HL-60 (cell line): Measurements from ENCODE around the gene EPHA2.

Source experiments
- DNase-seq, 2 experiments: peaks; one replicate each; pipeline ENCODE4 v3.0.0-alpha.2; 2010 to 2020; ENCODE audit warnings: low read depth in 1 of 2, low spot score in 1 of 2
- H3K27ac ChIP-seq: fragments of 250-450 bp; sonication (Bioruptor Pico); replicated peaks from 2 replicates; pipeline ENCODE4 v1.5.1; 2020; ENCODE audit warnings: mild to moderate bottlenecking, moderate library complexity
- H3K27me3 ChIP-seq: fragments of 250-450 bp; sonication (Bioruptor Pico); 2 replicates; pipeline ENCODE4 v1.5.1; 2021; ENCODE audit warnings: mild to moderate bottlenecking, moderate library complexity; ENCODE audit not compliant: insufficient read depth, poor library complexity, severe bottlenecking
- H3K4me3 ChIP-seq: replicated peaks from 2 replicates; pipeline ENCODE4 v1.5.1; 2011; ENCODE audit warnings: mild to moderate bottlenecking, control low read depth, low read length; ENCODE audit not compliant: insufficient read depth
- CTCF ChIP-seq: IDR thresholded peaks from one replicate; pipeline ENCODE4 v1.5.1; 2011; ENCODE audit warnings: low read length, control low read depth, inconsistent platforms; ENCODE audit not compliant: insufficient read depth
- GABPA ChIP-seq: IDR thresholded peaks from 2 replicates; pipeline ENCODE4 v1.6.1; 2012; ENCODE audit warnings: low read depth
- POLR2AphosphoS5 ChIP-seq: IDR thresholded peaks from 2 replicates; pipeline ENCODE4 v1.6.1; 2012; ENCODE audit warnings: low read depth
- SPI1 ChIP-seq: IDR thresholded peaks from 2 replicates; pipeline ENCODE4 v1.6.1; 2012; ENCODE audit warnings: low read depth, mild to moderate bottlenecking, borderline replicate concordance
- TF ChIP-seq, protein P1 (sequence below): IDR thresholded peaks from 2 replicates; pipeline ENCODE4 v1.6.1; 2012; ENCODE audit warnings: low read depth; ENCODE audit not compliant: insufficient replicate concordance

The EPHA2 gene

GRCh38 chr1:16131636-16132324 lies 24.1 kb downstream of the EPHA2 start:
- no peak for DNase-seq
- peaks cover 6% of the 10 kb centered on the region for H3K27me3 ChIP-seq
- no peak overlapping the region for H3K27ac ChIP-seq
- no peak for TF ChIP-seq GABPA
- TF ChIP-seq, protein P1, sequence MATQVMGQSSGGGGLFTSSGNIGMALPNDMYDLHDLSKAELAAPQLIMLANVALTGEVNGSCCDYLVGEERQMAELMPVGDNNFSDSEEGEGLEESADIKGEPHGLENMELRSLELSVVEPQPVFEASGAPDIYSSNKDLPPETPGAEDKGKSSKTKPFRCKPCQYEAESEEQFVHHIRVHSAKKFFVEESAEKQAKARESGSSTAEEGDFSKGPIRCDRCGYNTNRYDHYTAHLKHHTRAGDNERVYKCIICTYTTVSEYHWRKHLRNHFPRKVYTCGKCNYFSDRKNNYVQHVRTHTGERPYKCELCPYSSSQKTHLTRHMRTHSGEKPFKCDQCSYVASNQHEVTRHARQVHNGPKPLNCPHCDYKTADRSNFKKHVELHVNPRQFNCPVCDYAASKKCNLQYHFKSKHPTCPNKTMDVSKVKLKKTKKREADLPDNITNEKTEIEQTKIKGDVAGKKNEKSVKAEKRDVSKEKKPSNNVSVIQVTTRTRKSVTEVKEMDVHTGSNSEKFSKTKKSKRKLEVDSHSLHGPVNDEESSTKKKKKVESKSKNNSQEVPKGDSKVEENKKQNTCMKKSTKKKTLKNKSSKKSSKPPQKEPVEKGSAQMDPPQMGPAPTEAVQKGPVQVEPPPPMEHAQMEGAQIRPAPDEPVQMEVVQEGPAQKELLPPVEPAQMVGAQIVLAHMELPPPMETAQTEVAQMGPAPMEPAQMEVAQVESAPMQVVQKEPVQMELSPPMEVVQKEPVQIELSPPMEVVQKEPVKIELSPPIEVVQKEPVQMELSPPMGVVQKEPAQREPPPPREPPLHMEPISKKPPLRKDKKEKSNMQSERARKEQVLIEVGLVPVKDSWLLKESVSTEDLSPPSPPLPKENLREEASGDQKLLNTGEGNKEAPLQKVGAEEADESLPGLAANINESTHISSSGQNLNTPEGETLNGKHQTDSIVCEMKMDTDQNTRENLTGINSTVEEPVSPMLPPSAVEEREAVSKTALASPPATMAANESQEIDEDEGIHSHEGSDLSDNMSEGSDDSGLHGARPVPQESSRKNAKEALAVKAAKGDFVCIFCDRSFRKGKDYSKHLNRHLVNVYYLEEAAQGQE, result no peak
- no peak for TF ChIP-seq SPI1
- TF ChIP-seq POLR2AphosphoS5, result no peak
- TF ChIP-seq CTCF, result no peak
- no peak overlapping the region for H3K4me3 ChIP-seq

DNA sequence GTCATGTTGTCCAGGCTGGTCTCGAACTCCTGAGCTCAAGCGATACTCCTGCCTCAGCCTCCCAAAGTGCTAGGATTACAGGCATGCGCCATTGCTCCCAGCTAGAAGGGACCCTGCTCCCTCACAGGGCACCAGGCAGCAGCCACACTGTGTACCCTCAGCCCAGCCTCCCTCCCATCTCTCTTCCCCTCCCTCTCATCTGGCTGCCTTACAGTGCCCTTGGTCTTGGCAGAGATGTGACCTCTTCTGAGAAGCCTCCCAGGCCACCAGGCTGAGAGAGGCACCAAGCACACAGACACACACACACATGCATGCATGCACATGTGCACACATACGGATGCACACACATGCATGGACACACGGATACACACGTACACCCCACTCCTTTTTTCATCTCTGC lies 25.0 kb downstream of the EPHA2 start:
- Histone ChIP-seq H3K27ac (no peak overlapping the region), H3K27me3 (peaks cover 14% of the 10 kb centered on the region), H3K4me3 (no peak overlapping the region)
- TF ChIP-seq, protein P1, result no peak
- TF ChIP-seq POLR2AphosphoS5, result no peak
- TF ChIP-seq CTCF, result no peak
- no peak for TF ChIP-seq SPI1
- no peak for TF ChIP-seq GABPA
- DNase-seq, result no peak

DNA sequence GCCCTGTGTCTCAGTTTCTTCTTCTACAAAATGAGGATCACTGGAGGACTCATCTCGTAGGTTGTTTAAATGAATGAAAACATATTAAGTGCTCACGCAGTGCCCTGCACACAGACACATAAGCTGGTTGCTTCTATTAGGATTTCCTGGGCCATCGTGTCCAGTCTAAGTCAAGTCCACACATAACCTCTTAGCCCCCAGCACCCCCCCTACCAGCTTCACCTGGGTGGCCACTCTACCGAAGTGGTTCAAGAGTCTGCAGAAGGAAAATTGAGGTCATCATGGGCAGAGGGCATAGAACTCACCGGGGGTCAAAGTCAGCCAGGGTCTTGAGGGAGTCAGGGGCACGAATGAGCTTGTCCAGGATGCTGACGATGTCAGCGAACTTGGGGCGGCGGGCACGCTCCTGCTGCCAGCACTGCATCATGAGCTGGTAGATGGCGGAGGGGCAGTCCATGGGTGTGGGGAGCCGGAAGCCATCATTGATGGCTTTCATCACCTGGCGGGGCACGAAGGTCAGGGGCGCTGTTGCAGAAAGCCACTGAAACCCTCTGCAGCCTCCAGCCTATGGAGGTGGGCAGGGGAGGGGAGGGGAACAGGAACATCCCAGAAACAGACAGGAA lies 25.8 kb downstream of the EPHA2 start:
- no peak overlapping the region for H3K4me3 ChIP-seq

More for the DNA sequence above, 25.8 kb downstream of the EPHA2 start:
- Histone ChIP-seq H3K27ac (no peak overlapping the region), H3K27me3 (peaks cover 18% of the 10 kb centered on the region)
- DNase-seq, result no peak
- TF ChIP-seq CTCF, result no peak
